Dendritic cell treated with granulocyte-macrophage colony-stimulating factor and Interleukin-4, amounts not matched to agents 40 ng/mL and 50 ng/mL, for 4 days (primary cell): ENCODE data around the gene XRN2.

Source experiments
- H3K27ac Mint-ChIP-seq: one replicate; pipeline ENCODE4 v1.8.0; 2022; ENCODE audit warnings: mild to moderate bottlenecking, mixed read lengths
- H3K27me3 Mint-ChIP-seq: one replicate; pipeline ENCODE4 v1.8.0; 2022; ENCODE audit warnings: mild to moderate bottlenecking, mixed read lengths
- H3K36me3 Mint-ChIP-seq: one replicate; pipeline ENCODE4 v1.8.0; 2022; ENCODE audit warnings: low read depth, mixed read lengths
- H3K4me1 Mint-ChIP-seq: one replicate; pipeline ENCODE4 v1.8.0; 2022; ENCODE audit warnings: low read depth, mixed read lengths
- H3K4me3 Mint-ChIP-seq: one replicate; pipeline ENCODE4 v1.8.0; 2022; ENCODE audit warnings: mild to moderate bottlenecking, moderate library complexity, mixed read lengths
- H3K9me3 Mint-ChIP-seq: one replicate; pipeline ENCODE4 v1.8.0; 2022; ENCODE audit warnings: mixed read lengths
- intact Hi-C: fragments of 100-400 bp; cut with micrococcal nuclease; formaldehyde crosslinking; loops from one replicate; pipeline ENCODE4 v1.15.0; 2022

Gene XRN2

GRCh38 chr20:21391972-21392352 is 88.8 kb downstream of the XRN2 start:
- no peak overlapping the region for H3K27ac Mint-ChIP-seq
- intact Hi-C loops, result loop anchor here (10.0 kb wide), 1 partner anchor 87 kb away; the partner anchor contains the start of gene XRN2
- peaks cover 34% of the 10 kb centered on the region for H3K36me3 Mint-ChIP-seq
- no peaks in the 10 kb centered on the region for H3K9me3 Mint-ChIP-seq
- H3K4me3 Mint-ChIP-seq, result no peak overlapping the region
- peaks cover 49% of the 10 kb centered on the region for H3K27me3 Mint-ChIP-seq
- H3K4me1 Mint-ChIP-seq, result peaks cover 23% of the 10 kb centered on the region

- no peak overlapping the region for H3K4me3 Mint-ChIP-seq
- intact Hi-C loops, result loop anchor here (10.0 kb wide), 1 partner anchor 88 kb away; the partner anchor contains the start of gene XRN2
- H3K9me3 Mint-ChIP-seq, result no peaks in the 10 kb centered on the region
- no peak overlapping the region for H3K27ac Mint-ChIP-seq
- H3K4me1 Mint-ChIP-seq, result peaks cover 29% of the 10 kb centered on the region
- peaks cover 60% of the 10 kb centered on the region for H3K27me3 Mint-ChIP-seq
- H3K36me3 Mint-ChIP-seq, result peaks cover 22% of the 10 kb centered on the region
These were observed 90.0 kb downstream of the XRN2 start for GRCh38 chr20:21393166-21393565.

GRCh38 chr20:21393816-21394519 is 90.8 kb downstream of the XRN2 start:
- H3K9me3 Mint-ChIP-seq, result no peaks in the 10 kb centered on the region
- peaks cover 20% of the 10 kb centered on the region for H3K36me3 Mint-ChIP-seq
- peaks cover 29% of the 10 kb centered on the region for H3K4me1 Mint-ChIP-seq
- no peak overlapping the region for H3K27ac Mint-ChIP-seq
- no peak overlapping the region for H3K4me3 Mint-ChIP-seq
- intact Hi-C loops, result loop anchor here (10.0 kb wide), 1 partner anchor 89 kb away; the partner anchor contains the start of gene XRN2
- H3K27me3 Mint-ChIP-seq, result peaks cover 68% of the 10 kb centered on the region

- intact Hi-C loops, result loop anchor here (10.0 kb wide), 1 partner anchor 90 kb away; the partner anchor contains the start of gene XRN2
- peaks cover 73% of the 10 kb centered on the region for H3K27me3 Mint-ChIP-seq
- H3K4me3 Mint-ChIP-seq, result no peak overlapping the region
- H3K4me1 Mint-ChIP-seq, result peaks cover 29% of the 10 kb centered on the region
- no peak overlapping the region for H3K27ac Mint-ChIP-seq
- no peaks in the 10 kb centered on the region for H3K9me3 Mint-ChIP-seq
- H3K36me3 Mint-ChIP-seq, result peaks cover 14% of the 10 kb centered on the region
These were observed 91.4 kb downstream of the XRN2 start for GRCh38 chr20:21394551-21394950.

- H3K27ac Mint-ChIP-seq, result no peak overlapping the region
- no peaks in the 10 kb centered on the region for H3K9me3 Mint-ChIP-seq
- intact Hi-C loops, result loop anchor here (5.0 to 10.0 kb wide), 2 partner anchors 90 to 117 kb away; partner anchors contain the start of genes NKX2-2 and XRN2
- H3K27me3 Mint-ChIP-seq, result peaks cover 76% of the 10 kb centered on the region
- peaks cover 29% of the 10 kb centered on the region for H3K4me1 Mint-ChIP-seq
- H3K4me3 Mint-ChIP-seq, result no peak overlapping the region
- H3K36me3 Mint-ChIP-seq, result peaks cover 10% of the 10 kb centered on the region
These were observed 92.0 kb downstream of the XRN2 start for GRCh38 chr20:21395051-21395665.

- Mint-ChIP-seq H3K36me3 (peaks cover 3% of the 10 kb centered on the region), H3K9me3 (no peaks in the 10 kb centered on the region), H3K27ac (no peak overlapping the region), H3K4me1 (peaks cover 27% of the 10 kb centered on the region), H3K4me3 (peak overlapping the region; percentile 52), H3K27me3 (peaks cover 75% of the 10 kb centered on the region)
- intact Hi-C loops, result loop anchor here (5.0 to 10.0 kb wide), 2 partner anchors 91 to 116 kb away; partner anchors contain the start of genes NKX2-2 and XRN2
These were observed 92.8 kb downstream of the XRN2 start for GRCh38 chr20:21395666-21396598.

- H3K36me3 Mint-ChIP-seq, result no peaks in the 10 kb centered on the region
- peaks cover 20% of the 10 kb centered on the region for H3K4me1 Mint-ChIP-seq
- intact Hi-C loops, result loop anchor here (5.0 to 10.0 kb wide), 2 partner anchors 92 to 116 kb away; partner anchors contain the start of genes NKX2-2 and XRN2
- H3K4me3 Mint-ChIP-seq, result peak overlapping the region; percentile 52
- no peak overlapping the region for H3K27ac Mint-ChIP-seq
- H3K9me3 Mint-ChIP-seq, result no peaks in the 10 kb centered on the region
- peaks cover 75% of the 10 kb centered on the region for H3K27me3 Mint-ChIP-seq
These were observed 93.6 kb downstream of the XRN2 start for GRCh38 chr20:21396599-21397340.

- intact Hi-C loops, result loop anchor here (5.0 to 10.0 kb wide), 2 partner anchors 93 to 115 kb away; partner anchors contain the start of genes NKX2-2 and XRN2
- peaks cover 73% of the 10 kb centered on the region for H3K27me3 Mint-ChIP-seq
- H3K4me3 Mint-ChIP-seq, result peak within 1 kb of the TSS; percentile 52
- H3K27ac Mint-ChIP-seq, result no peak within 1 kb of the TSS
- H3K9me3 Mint-ChIP-seq, result no peaks in the 10 kb centered on the region
- H3K4me1 Mint-ChIP-seq, result peaks cover 16% of the 10 kb centered on the region
- H3K36me3 Mint-ChIP-seq, result no peaks in the 10 kb centered on the region
These were observed 94.4 kb downstream of the XRN2 start, which contains the start of gene NKX2-4 for GRCh38 chr20:21397341-21398108. Gene NKX2-4, minus strand, starts transcription at chr20:21397526. Its CDS starts 127 bp downstream, at chr20:21397399.

GRCh38 chr20:21398109-21399004 is 95.2 kb downstream of the XRN2 start:
- Mint-ChIP-seq H3K4me3 (no peak overlapping the region), H3K4me1 (peaks cover 10% of the 10 kb centered on the region), H3K27me3 (peaks cover 70% of the 10 kb centered on the region), H3K27ac (no peak overlapping the region), H3K9me3 (no peaks in the 10 kb centered on the region), H3K36me3 (no peaks in the 10 kb centered on the region)
- intact Hi-C loops, result loop anchor here (5.0 to 10.0 kb wide), 2 partner anchors 94 to 114 kb away; partner anchors contain the start of genes NKX2-2 and XRN2

- no peak overlapping the region for H3K27ac Mint-ChIP-seq
- no peaks in the 10 kb centered on the region for H3K36me3 Mint-ChIP-seq
- no peaks in the 10 kb centered on the region for H3K9me3 Mint-ChIP-seq
- peaks cover 10% of the 10 kb centered on the region for H3K4me1 Mint-ChIP-seq
- H3K4me3 Mint-ChIP-seq, result no peak overlapping the region
- intact Hi-C loops, result loop anchor here (5.0 to 10.0 kb wide), 2 partner anchors 94 to 113 kb away; partner anchors contain the start of genes NKX2-2 and XRN2
- H3K27me3 Mint-ChIP-seq, result peaks cover 70% of the 10 kb centered on the region
These were observed 95.9 kb downstream of the XRN2 start for GRCh38 chr20:21399005-21399475.

GRCh38 chr20:21411725-21412124 is 108.6 kb downstream of the XRN2 start:
- H3K36me3 Mint-ChIP-seq, result no peaks in the 10 kb centered on the region
- intact Hi-C loops, result no loop called here
- peaks cover 60% of the 10 kb centered on the region for H3K27me3 Mint-ChIP-seq
- no peak overlapping the region for H3K27ac Mint-ChIP-seq
- peaks cover 24% of the 10 kb centered on the region for H3K9me3 Mint-ChIP-seq
- H3K4me1 Mint-ChIP-seq, result no peaks in the 10 kb centered on the region
- no peak overlapping the region for H3K4me3 Mint-ChIP-seq
